H1 (cell line): ENCODE measurements around the gene SCAF1. TPM values are rescaled to one million over a fixed set of nuclear protein-coding genes. Genes with fewer than 3 reads are reported as not detected.
"Not testable (repeated sequence)": the region's sequence is repeated elsewhere in the genome, so short reads cannot be mapped to it uniquely, and the experiment has no call there.

Experiments
- CTCF ChIA-PET: fragments of 300-600 bp; sonication (Branson Sonifier 250); formaldehyde crosslinking; loops from one replicate; lab custom pipeline; 2021; ENCODE audit not compliant: partially characterized antibody; lab: Charles Lee
- POLR2A ChIA-PET: fragments of 300-600 bp; sonication (Branson Sonifier 250); formaldehyde crosslinking; loops from one replicate; lab custom pipeline; 2021; ENCODE audit warnings: inconsistent platforms; ENCODE audit not compliant: partially characterized antibody; lab: Charles Lee
- DNase-seq, 2 experiments: peaks; one replicate each; pipeline versions ENCODE4 v3.0.0 to v3.0.0-alpha.2; 2010 to 2022; ENCODE audit warnings: low spot score in 2 of 2, low read depth in 1 of 2, mixed read lengths in 1 of 2
- FAIRE-seq: peaks from 2 replicates; lab custom pipeline; 2011; peaks lifted over from hg19 to GRCh38; lab: Jason Lieb, UNC
- H2AFZ ChIP-seq: 2 replicates; pipeline ENCODE4 v1.8.1; 2012; ENCODE audit warnings: low read length, inconsistent platforms
- H2AK5ac ChIP-seq: 2 replicates; pipeline ENCODE4 v1.6.1; 2013; ENCODE audit warnings: low read depth, low read length
- H2BK120ac ChIP-seq: replicated peaks from 2 replicates; pipeline ENCODE3; 2013; ENCODE audit warnings: low read depth, low read length, inconsistent platforms
- H2BK12ac ChIP-seq: 2 replicates; pipeline ENCODE4 v1.6.1; 2013; ENCODE audit warnings: low read depth, low read length
- H2BK15ac ChIP-seq: 2 replicates; pipeline ENCODE4 v1.6.1; 2013; ENCODE audit warnings: low read length
- H2BK20ac ChIP-seq: 2 replicates; pipeline ENCODE4 v1.6.1; 2013; ENCODE audit warnings: low read length
- H2BK5ac ChIP-seq: 2 replicates; pipeline ENCODE4 v1.6.1; 2013; ENCODE audit warnings: low read depth, low read length
- H3K14ac ChIP-seq: 2 replicates; pipeline ENCODE4 v1.6.1; 2013; ENCODE audit warnings: inconsistent platforms; ENCODE audit not compliant: insufficient read length
- H3K18ac ChIP-seq: 2 replicates; pipeline ENCODE4 v1.6.1; 2013; ENCODE audit warnings: low read length; ENCODE audit errors: extremely low read depth
- H3K23ac ChIP-seq: 2 replicates; pipeline ENCODE4 v1.6.1; 2013; ENCODE audit warnings: inconsistent platforms; ENCODE audit not compliant: insufficient read length
- H3K23me2 ChIP-seq: 2 replicates; pipeline ENCODE4 v1.6.1; 2013; ENCODE audit warnings: low read depth, low read length
- H3K27ac ChIP-seq: 2 replicates; pipeline ENCODE4 v1.6.1; 2011; ENCODE audit warnings: low read depth, low read length, inconsistent platforms
- H3K27me3 ChIP-seq, 4 experiments: replicated peaks in 1 of 4; 1 replicate in 1 of 4; 2 replicates in 3 of 4; pipeline versions ENCODE4 v1.6.1 to v1.8.1; 2011 to 2013; ENCODE audit warnings: low read length in 3 of 4, mild to moderate bottlenecking in 3 of 4, inconsistent platforms in 2 of 4, mixed read lengths in 2 of 4, moderate library complexity in 1 of 4; ENCODE audit not compliant: control insufficient read depth in 3 of 4, insufficient read depth in 3 of 4; ENCODE audit errors: extremely low read depth in 1 of 4
- H3K36me3 ChIP-seq, 4 experiments: 2 replicates each; pipeline versions ENCODE4 v1.6.1 to v1.8.1; 2011 to 2013; ENCODE audit warnings: mild to moderate bottlenecking in 4 of 4, low read length in 3 of 4, moderate library complexity in 2 of 4, control low read depth in 1 of 4, inconsistent platforms in 1 of 4; ENCODE audit not compliant: insufficient read depth in 4 of 4, control insufficient read depth in 2 of 4
- H3K4ac ChIP-seq: replicated peaks from 2 replicates; pipeline ENCODE3; 2013; ENCODE audit warnings: low read length, low read depth, mixed read lengths, inconsistent platforms; ENCODE audit not compliant: insufficient read length
- H3K4me1 ChIP-seq, 4 experiments: replicated peaks in 1 of 4; 1 replicate in 1 of 4; 2 replicates in 3 of 4; pipeline versions ENCODE4 v1.6.1 to v1.8.1; 2011 to 2013; ENCODE audit warnings: low read length in 3 of 4, inconsistent platforms in 2 of 4, mixed read lengths in 1 of 4; ENCODE audit not compliant: insufficient read depth in 4 of 4, control insufficient read depth in 3 of 4
- H3K4me2 ChIP-seq, 2 experiments: 2 replicates each; pipeline versions ENCODE4 v1.6.1 to v1.8.1; 2011 to 2013; ENCODE audit warnings: low read depth in 2 of 2, low read length in 2 of 2, control low read depth in 1 of 2, inconsistent platforms in 1 of 2, mild to moderate bottlenecking in 1 of 2; ENCODE audit not compliant: insufficient read depth in 1 of 2
- H3K4me3 ChIP-seq, 4 experiments: fragments of 200-600, 300-600 bp in 1 of 4; sonication (generic), shearing (Covaris generic), sonication (Bioruptor Twin) in 1 of 4; 2 replicates each; pipeline versions ENCODE4 v1.5.1 to v1.8.1; 2011 to 2016; ENCODE audit warnings: low read length in 4 of 4, low read depth in 3 of 4, control low read depth in 2 of 4, inconsistent platforms in 2 of 4, mild to moderate bottlenecking in 2 of 4, mixed read lengths in 1 of 4, moderate library complexity in 1 of 4; ENCODE audit not compliant: insufficient read depth in 2 of 4; ENCODE audit errors: extremely low read depth in 1 of 4
- H3K56ac ChIP-seq: replicated peaks from 2 replicates; pipeline ENCODE3; 2013; ENCODE audit warnings: low read depth, mild to moderate bottlenecking, mixed read lengths, low read length, inconsistent platforms; ENCODE audit not compliant: insufficient read length
- H3K79me1 ChIP-seq: 2 replicates; pipeline ENCODE4 v1.6.1; 2013; ENCODE audit warnings: low read depth, low read length, control low read depth
- H3K79me2 ChIP-seq, 2 experiments: 2 replicates each; pipeline versions ENCODE4 v1.6.1 to v1.8.1; 2012 to 2013; ENCODE audit warnings: low read length in 2 of 2, mild to moderate bottlenecking in 2 of 2, inconsistent platforms in 1 of 2; ENCODE audit not compliant: insufficient read depth in 2 of 2, control insufficient read depth in 1 of 2
- H3K9ac ChIP-seq, 4 experiments: replicated peaks in 1 of 4; 1 replicate in 1 of 4; 2 replicates in 3 of 4; pipeline versions ENCODE4 v1.6.1 to v1.8.1; 2011 to 2013; ENCODE audit warnings: low read depth in 3 of 4, low read length in 3 of 4, control low read depth in 2 of 4, mild to moderate bottlenecking in 2 of 4, moderate library complexity in 2 of 4, inconsistent platforms in 1 of 4; ENCODE audit errors: extremely low read depth in 1 of 4
- H3K9me3 ChIP-seq, 2 experiments: 2 replicates each; pipeline versions ENCODE4 v1.6.1 to v1.8.1; 2012 to 2013; ENCODE audit warnings: mild to moderate bottlenecking in 2 of 2, moderate library complexity in 2 of 2, control low read depth in 1 of 2, inconsistent platforms in 1 of 2, low read depth in 1 of 2, low read length in 1 of 2, mixed read lengths in 1 of 2; ENCODE audit not compliant: insufficient read depth in 2 of 2
- H4K20me1 ChIP-seq, 2 experiments: replicated peaks in 1 of 2; 2 replicates each; pipeline versions ENCODE3 to v1.8.1; 2011 to 2013; ENCODE audit warnings: inconsistent platforms in 2 of 2, low read length in 2 of 2, mild to moderate bottlenecking in 1 of 2; ENCODE audit not compliant: insufficient read depth in 2 of 2, control insufficient read depth in 1 of 2
- H4K5ac ChIP-seq: 2 replicates; pipeline ENCODE4 v1.6.1; 2013; ENCODE audit warnings: low read length, low read depth, mixed read lengths, inconsistent platforms; ENCODE audit not compliant: insufficient read length
- H4K8ac ChIP-seq: 2 replicates; pipeline ENCODE4 v1.8.0; 2013; ENCODE audit warnings: mild to moderate bottlenecking, moderate library complexity, low read length, inconsistent platforms; ENCODE audit not compliant: insufficient read depth; ENCODE audit errors: extremely low read depth
- H4K91ac ChIP-seq: replicated peaks from 2 replicates; pipeline ENCODE3; 2013; ENCODE audit warnings: low read length, mixed read lengths, inconsistent platforms; ENCODE audit not compliant: insufficient read length
- WGBS, 2 experiments: shearing (Covaris generic) in 1 of 2; methylation state at CpG; one replicate each; pipeline versions ENCODE4 v1.1.6 to v1.1.7; 2013 to 2015; ENCODE audit warnings: low lambda C conversion rate in 2 of 2, mixed read lengths in 2 of 2, inconsistent platforms in 1 of 2, low coverage in 1 of 2, missing lambda C conversion rate in 1 of 2; ENCODE audit not compliant: insufficient replicate concordance in 2 of 2, insufficient coverage in 1 of 2, insufficient read length in 1 of 2; ENCODE audit errors: extremely low coverage in 1 of 2, missing lambda C conversion rate in 1 of 2; 5-methylcytosine and 5-hydroxymethylcytosine counted together
- polyA plus RNA-seq, 7 experiments: library from polyadenylated mRNA; depleted of rRNA in 3 of 7; stranded (reverse) in 5 of 7; unstranded in 2 of 7; fragments of >200 nt in 5 of 7; fragments of 200-250 nt in 2 of 7; gene quantifications; 1 replicate in 5 of 7; 2 replicates in 1 of 7; 4 replicates in 1 of 7; pipeline versions ENCODE4 v1.2.1 to v1.2.3, GENCODE V29; 2011 to 2013; ENCODE audit warnings: missing spikeins in 2 of 7, mixed read lengths in 2 of 7
- total RNA-seq: library from RNA; stranded (reverse); fragmentation: NEBNext Ultra II Directional; extraction: Animal tissue kit (Norgen Biotek cat#: 25700); gene quantifications from 2 replicates; pipeline ENCODE4 v1.2.1, GENCODE V29; 2021

The SCAF1 gene
- total and polyA plus RNA-seq, 2 of the 8 experiments (the other 6 are each of a cell fraction or from before 2014, with no cell fraction given): 9.7 to 81.7 TPM

- not testable (repeated sequence) for H2AK5ac ChIP-seq, H3K9me3 ChIP-seq, H3K56ac ChIP-seq, H3K27me3 ChIP-seq, H3K79me1 ChIP-seq, H4K5ac ChIP-seq, H3K4me3 ChIP-seq, H3K18ac ChIP-seq, DNase-seq, H3K4me1 ChIP-seq, H2BK15ac ChIP-seq, H3K23ac ChIP-seq, H2BK12ac ChIP-seq, H2BK5ac ChIP-seq, H2BK120ac ChIP-seq, H3K14ac ChIP-seq, H2AFZ ChIP-seq, H4K91ac ChIP-seq, H4K8ac ChIP-seq, H3K4me2 ChIP-seq, H3K27ac ChIP-seq, H2BK20ac ChIP-seq, FAIRE-seq, H3K23me2 ChIP-seq, H3K9ac ChIP-seq, H3K4ac ChIP-seq
- Histone ChIP-seq H4K20me1 (peaks cover 9 to 18% of the 10 kb centered on the region in 2 experiments), H3K36me3 (peaks cover 21 to 58% (median 43%) of the 10 kb centered on the region in 4 experiments), H3K79me2 (peaks cover 0 to 12% of the 10 kb centered on the region in 2 experiments; a peak in 2 of 4 replicates)
- POLR2A ChIA-PET: interaction anchor here (0.5 to 50.7 kb wide), 10 partner anchors 6 to 187 kb away, joined by 3 to 840 read pairs (median 4); partner anchors contain the start of genes NOSIP, PRMT1, PRR12 and RPS11
- CTCF ChIA-PET: interaction anchor here (0.6 to 1.6 kb wide), 6 partner anchors 17 to 112 kb away, joined by 3 to 4 read pairs (median 4); no protein-coding TSS in a partner anchor
- 96% methylated on average over 12 of the region's 13 CpGs; no CpG with 5 or more reads in 1 of the 2 experiments for WGBS, 2 experiments
Observed at GRCh38 chr19:49617860-49618259, 24.1 kb upstream of the SCAF1 start.
